OCI-LY3 (cell line): Measurements from ENCODE around the gene STAT4.

Source experiments
- H2AFZ ChIP-seq: fragments of 200-600, 300-600 bp; shearing (Covaris generic); 2 replicates; pipeline ENCODE4 v1.6.0; 2014; ENCODE audit warnings: antibody characterized with exemption, low read depth, low read length
- H3K27ac ChIP-seq: fragments of 200-600, 300-600 bp; sonication (generic); 2 replicates; pipeline ENCODE4 v1.5.1; 2014; ENCODE audit warnings: mild to moderate bottlenecking, low read length, moderate library complexity, mixed read lengths
- H3K27me3 ChIP-seq: fragments of 200-600, 300-600 bp; sonication (generic); 2 replicates; pipeline ENCODE4 v1.6.1; 2014; ENCODE audit warnings: low read depth, low read length, mixed read lengths
- H3K36me3 ChIP-seq: fragments of 200-600, 300-600 bp; sonication (generic); replicated peaks from 2 replicates; pipeline ENCODE3; 2014; ENCODE audit warnings: low read depth, low read length, mixed read lengths
- H3K4me1 ChIP-seq: fragments of 300-600, 200-600 bp; sonication (generic); 2 replicates; pipeline ENCODE4 v1.6.1; 2014; ENCODE audit warnings: low read length, mixed read lengths
- H3K4me2 ChIP-seq: fragments of 200-600, 300-600 bp; sonication (generic); 2 replicates; pipeline ENCODE4 v1.6.1; 2014; ENCODE audit warnings: low read length, mixed read lengths
- H3K4me3 ChIP-seq: fragments of 300-600, 200-600 bp; sonication (generic); 2 replicates; pipeline ENCODE4 v1.5.1; 2014; ENCODE audit warnings: antibody characterized with exemption, mild to moderate bottlenecking, low read length, moderate library complexity
- H3K79me2 ChIP-seq: fragments of 300-600, 200-600 bp; shearing (Covaris generic); 2 replicates; pipeline ENCODE4 v1.6.1; 2014; ENCODE audit warnings: mild to moderate bottlenecking, low read length, mixed read lengths
- H3K9ac ChIP-seq: fragments of 300-600, 200-600 bp; shearing (Covaris generic); 2 replicates; pipeline ENCODE4 v1.6.0; 2014; ENCODE audit warnings: mild to moderate bottlenecking, low read length, moderate library complexity
- H3K9me3 ChIP-seq: fragments of 200-600, 300-600 bp; shearing (Covaris generic); 2 replicates; pipeline ENCODE4 v1.6.1; 2014; ENCODE audit warnings: low read length, mixed read lengths; ENCODE audit not compliant: insufficient read depth
- H4K20me1 ChIP-seq: fragments of 200-600, 300-600 bp; sonication (generic); 2 replicates; pipeline ENCODE4 v1.6.1; 2016; ENCODE audit warnings: low read length, mixed read lengths; ENCODE audit not compliant: insufficient read depth
- EZH2phosphoT487 ChIP-seq: fragments of 200-600 bp; shearing (Covaris generic); IDR thresholded peaks from 2 replicates; pipeline ENCODE4 v1.6.1; 2018; ENCODE audit warnings: antibody characterized with exemption, mixed run types, low read depth
- TF ChIP-seq, protein P1 (sequence below): fragments of 200-600, 300-600 bp; sonication (generic); IDR thresholded peaks from 2 replicates; pipeline ENCODE4 v1.5.1; 2014; ENCODE audit warnings: antibody characterized with exemption, low read length, low read depth

The STAT4 gene

DNA sequence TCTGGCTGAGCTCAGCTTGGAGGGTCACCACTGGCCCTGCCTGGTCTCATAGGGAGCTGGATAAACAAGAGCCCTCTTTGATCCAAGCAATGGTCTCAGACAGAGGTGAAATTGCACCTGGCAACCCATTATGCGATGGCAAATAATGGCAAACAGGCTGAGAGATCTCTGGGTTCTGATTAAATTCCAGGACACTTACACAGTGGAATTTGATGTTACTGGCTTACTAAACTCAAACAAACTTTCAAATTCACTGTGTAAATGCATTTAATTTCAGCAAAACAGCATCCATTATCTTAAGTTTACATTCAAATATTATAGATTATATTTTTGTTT lies 19.5 kb upstream of the STAT4 start:
- Histone ChIP-seq H3K36me3 (no peaks in the 10 kb centered on the region), H3K27ac (no peak overlapping the region), H3K4me3 (no peak overlapping the region), H3K9me3 (no peaks in the 10 kb centered on the region), H2AFZ (no peak overlapping the region), H3K4me2 (no peak overlapping the region), H3K9ac (no peak overlapping the region), H3K4me1 (peaks cover 1% of the 10 kb centered on the region; the same call in 1 of the 2 replicates), H3K27me3 (peaks cover 19% of the 10 kb centered on the region), H4K20me1 (no peaks in the 10 kb centered on the region), H3K79me2 (no peaks in the 10 kb centered on the region)
- no peak for TF ChIP-seq EZH2phosphoT487
- TF ChIP-seq, protein P1, sequence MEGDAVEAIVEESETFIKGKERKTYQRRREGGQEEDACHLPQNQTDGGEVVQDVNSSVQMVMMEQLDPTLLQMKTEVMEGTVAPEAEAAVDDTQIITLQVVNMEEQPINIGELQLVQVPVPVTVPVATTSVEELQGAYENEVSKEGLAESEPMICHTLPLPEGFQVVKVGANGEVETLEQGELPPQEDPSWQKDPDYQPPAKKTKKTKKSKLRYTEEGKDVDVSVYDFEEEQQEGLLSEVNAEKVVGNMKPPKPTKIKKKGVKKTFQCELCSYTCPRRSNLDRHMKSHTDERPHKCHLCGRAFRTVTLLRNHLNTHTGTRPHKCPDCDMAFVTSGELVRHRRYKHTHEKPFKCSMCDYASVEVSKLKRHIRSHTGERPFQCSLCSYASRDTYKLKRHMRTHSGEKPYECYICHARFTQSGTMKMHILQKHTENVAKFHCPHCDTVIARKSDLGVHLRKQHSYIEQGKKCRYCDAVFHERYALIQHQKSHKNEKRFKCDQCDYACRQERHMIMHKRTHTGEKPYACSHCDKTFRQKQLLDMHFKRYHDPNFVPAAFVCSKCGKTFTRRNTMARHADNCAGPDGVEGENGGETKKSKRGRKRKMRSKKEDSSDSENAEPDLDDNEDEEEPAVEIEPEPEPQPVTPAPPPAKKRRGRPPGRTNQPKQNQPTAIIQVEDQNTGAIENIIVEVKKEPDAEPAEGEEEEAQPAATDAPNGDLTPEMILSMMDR, result no peak

DNA sequence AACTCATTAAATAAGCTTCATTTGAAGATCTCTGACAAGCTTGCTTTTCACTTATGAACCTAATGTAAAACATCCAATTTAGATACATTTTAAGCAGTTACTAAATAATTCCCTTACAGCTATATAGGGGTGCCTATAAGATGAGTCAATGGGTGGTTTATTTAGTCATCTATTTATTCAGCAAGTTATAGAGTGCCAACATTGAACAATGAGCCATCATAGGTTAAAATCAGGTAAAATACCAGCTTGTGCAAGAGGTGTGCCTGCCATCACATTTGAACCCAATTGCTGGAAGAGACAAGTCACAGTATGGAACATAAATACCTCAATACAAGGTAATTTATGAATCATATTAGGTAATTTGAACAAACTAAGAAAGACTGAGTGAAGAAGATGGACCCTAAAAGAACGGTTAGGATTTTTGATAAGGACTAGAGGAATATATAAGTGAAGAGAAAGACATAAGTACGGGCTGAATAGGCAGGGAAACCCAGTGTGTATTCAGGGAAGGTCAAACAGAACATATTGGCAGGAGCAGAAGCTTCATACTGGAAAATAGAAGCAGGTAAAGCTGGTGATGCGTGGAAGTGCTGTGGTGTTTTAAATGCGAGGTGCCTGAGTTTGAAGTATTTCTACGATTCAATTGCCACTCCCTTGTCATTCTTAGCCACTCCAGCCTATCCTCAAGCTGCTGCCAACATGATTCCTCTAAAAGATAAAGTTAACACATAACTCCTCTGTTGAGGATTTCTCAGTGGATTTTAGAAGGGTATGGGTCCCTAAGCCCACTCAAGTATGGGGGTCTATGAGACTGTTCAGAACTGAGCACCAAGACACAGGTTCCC lies 18.9 kb upstream of the STAT4 start:
- Histone ChIP-seq H3K4me2 (no peak overlapping the region), H3K27me3 (peaks cover 19% of the 10 kb centered on the region), H2AFZ (no peak overlapping the region), H3K36me3 (no peaks in the 10 kb centered on the region), H3K4me1 (peaks cover 2% of the 10 kb centered on the region; the same call in 1 of the 2 replicates), H4K20me1 (no peaks in the 10 kb centered on the region), H3K79me2 (no peaks in the 10 kb centered on the region), H3K9me3 (no peaks in the 10 kb centered on the region), H3K27ac (no peak overlapping the region), H3K9ac (no peak overlapping the region), H3K4me3 (no peak overlapping the region)
- no peak for TF ChIP-seq EZH2phosphoT487
- TF ChIP-seq, protein P1, result no peak

DNA sequence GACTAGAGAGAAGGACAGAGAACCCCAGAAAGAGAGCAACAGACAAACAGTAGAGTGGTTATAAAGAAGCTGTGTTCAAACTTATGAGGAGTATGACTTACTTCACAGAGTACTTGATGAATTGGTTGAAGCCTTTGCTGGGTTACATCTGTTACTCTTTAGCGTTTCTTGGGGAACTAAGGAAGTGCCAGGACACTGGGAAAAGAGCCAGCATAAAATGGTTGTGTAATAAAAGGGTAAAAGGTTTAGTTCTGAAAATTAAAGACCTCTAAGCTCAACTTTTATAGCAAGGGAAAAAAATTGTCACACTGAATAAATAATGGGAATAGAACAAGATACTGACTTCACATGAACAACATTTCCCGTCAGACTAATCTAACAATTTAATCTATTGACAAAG lies 17.0 kb upstream of the STAT4 start:
- Histone ChIP-seq H3K4me1 (peaks cover 2% of the 10 kb centered on the region; the same call in 1 of the 2 replicates), H3K36me3 (no peaks in the 10 kb centered on the region), H3K4me3 (no peak overlapping the region), H2AFZ (no peak overlapping the region), H3K79me2 (no peaks in the 10 kb centered on the region), H3K9ac (no peak overlapping the region), H3K27ac (no peak overlapping the region), H4K20me1 (no peaks in the 10 kb centered on the region), H3K27me3 (peaks cover 16% of the 10 kb centered on the region), H3K9me3 (no peaks in the 10 kb centered on the region), H3K4me2 (no peak overlapping the region)
- TF ChIP-seq, protein P1, result no peak
- TF ChIP-seq EZH2phosphoT487, result no peak

DNA sequence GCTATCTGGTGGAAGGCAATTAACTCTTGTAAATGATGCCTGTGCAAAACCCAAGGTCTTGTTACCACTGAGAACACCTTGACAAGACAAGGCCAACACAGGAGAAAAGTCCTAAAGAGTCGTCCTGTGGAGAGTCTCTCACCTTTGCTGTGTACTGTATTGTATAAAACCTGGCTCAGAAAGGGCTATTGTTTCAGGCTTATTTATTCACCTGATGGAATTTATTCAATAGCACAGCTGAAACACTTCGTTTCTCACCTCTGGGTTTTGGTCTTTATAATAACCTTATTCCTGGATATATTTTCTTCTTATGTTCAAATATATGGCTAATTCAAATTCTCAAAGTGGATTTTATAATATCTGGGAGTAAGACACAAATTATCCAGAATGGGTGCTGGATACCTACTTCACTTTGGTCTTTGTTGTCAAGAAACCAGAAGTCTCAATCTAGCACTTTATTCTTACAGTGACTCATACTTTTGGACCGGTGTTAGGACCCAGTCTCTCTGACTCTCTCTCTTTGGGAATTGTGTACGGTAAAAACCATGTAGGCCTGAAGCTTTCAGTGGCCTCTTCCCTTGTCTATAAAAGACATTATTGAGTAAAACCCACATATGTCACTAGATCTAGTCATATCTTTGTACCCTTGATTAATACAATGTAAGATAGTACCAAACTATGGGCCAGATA lies 16.1 kb upstream of the STAT4 start:
- Histone ChIP-seq H3K27me3 (peaks cover 16% of the 10 kb centered on the region), H3K4me1 (peaks cover 2% of the 10 kb centered on the region; the same call in 1 of the 2 replicates), H3K79me2 (no peaks in the 10 kb centered on the region), H3K4me3 (no peak overlapping the region), H2AFZ (no peak overlapping the region), H3K9ac (no peak overlapping the region), H4K20me1 (no peaks in the 10 kb centered on the region), H3K4me2 (no peak overlapping the region), H3K27ac (no peak overlapping the region), H3K36me3 (no peaks in the 10 kb centered on the region), H3K9me3 (no peaks in the 10 kb centered on the region)
- TF ChIP-seq EZH2phosphoT487, result no peak
- TF ChIP-seq, protein P1, result no peak
